Effector memory CD4-positive, alpha-beta T cell (primary cell): ENCODE data around the gene NINL.

Experiments used
- DNase-seq, 3 donors: peaks; one replicate each; pipeline ENCODE4 v3.0.0-alpha.2; 2020
- H3K27ac ChIP-seq: 2 replicates; pipeline ENCODE4 v1.7.0; 2013; ENCODE audit warnings: mild to moderate bottlenecking, low read length, moderate library complexity; ENCODE audit not compliant: insufficient read depth, poor library complexity, severe bottlenecking
- H3K27me3 ChIP-seq: replicated peaks from 2 replicates; pipeline ENCODE4 v1.7.0; 2013; ENCODE audit warnings: mild to moderate bottlenecking, low read length; ENCODE audit not compliant: insufficient read depth, control insufficient read depth, poor library complexity, severe bottlenecking
- H3K36me3 ChIP-seq: 2 replicates; pipeline ENCODE4 v1.7.0; 2013; ENCODE audit warnings: mild to moderate bottlenecking, low read length, moderate library complexity; ENCODE audit not compliant: control insufficient read depth, insufficient read depth
- H3K4me1 ChIP-seq: 2 replicates; pipeline ENCODE4 v1.7.0; 2013; ENCODE audit warnings: low read length, mild to moderate bottlenecking; ENCODE audit not compliant: control insufficient read depth, insufficient read depth, poor library complexity, severe bottlenecking
- H3K4me3 ChIP-seq: 2 replicates; pipeline ENCODE4 v1.7.0; 2013; ENCODE audit warnings: low read length, low read depth, mild to moderate bottlenecking; ENCODE audit not compliant: insufficient read depth, poor library complexity, severe bottlenecking
- H3K9me3 ChIP-seq: 2 replicates; pipeline ENCODE4 v1.7.0; 2013; ENCODE audit warnings: mild to moderate bottlenecking, low read length, moderate library complexity; ENCODE audit not compliant: control insufficient read depth

Gene NINL

GRCh38 chr20:25535762-25536161, 49.6 kb downstream of the NINL start:
- Histone ChIP-seq H3K36me3 (no peaks in the 10 kb centered on the region), H3K27me3 (no peaks in the 10 kb centered on the region), H3K4me3 (no peak overlapping the region), H3K4me1 (no peaks in the 10 kb centered on the region), H3K27ac (no peak overlapping the region), H3K9me3 (no peaks in the 10 kb centered on the region)
- no peak for DNase-seq

GRCh38 chr20:25534845-25535244, 50.5 kb downstream of the NINL start:
- Histone ChIP-seq H3K27ac (no peak overlapping the region), H3K27me3 (no peaks in the 10 kb centered on the region), H3K4me3 (no peak overlapping the region), H3K36me3 (no peaks in the 10 kb centered on the region), H3K4me1 (no peaks in the 10 kb centered on the region), H3K9me3 (no peaks in the 10 kb centered on the region)
- no peak for DNase-seq

GRCh38 chr20:25533920-25534700, 51.2 kb downstream of the NINL start:
- H3K27me3 ChIP-seq: no peaks in the 10 kb centered on the region
- H3K4me3 ChIP-seq: no peak overlapping the region
- no peaks in the 10 kb centered on the region for H3K36me3 ChIP-seq
- no peaks in the 10 kb centered on the region for H3K9me3 ChIP-seq
- DNase-seq: no peak
- H3K4me1 ChIP-seq: no peaks in the 10 kb centered on the region
- H3K27ac ChIP-seq: no peak overlapping the region

- Histone ChIP-seq H3K9me3 (no peaks in the 10 kb centered on the region), H3K4me3 (no peak overlapping the region), H3K4me1 (no peaks in the 10 kb centered on the region), H3K36me3 (no peaks in the 10 kb centered on the region), H3K27me3 (no peaks in the 10 kb centered on the region), H3K27ac (no peak overlapping the region)
- no peak for DNase-seq
Measured at GRCh38 chr20:25532971-25533391, 52.4 kb downstream of the NINL start.

GRCh38 chr20:25532015-25532751, 53.1 kb downstream of the NINL start:
- no peak for DNase-seq
- Histone ChIP-seq H3K4me1 (no peaks in the 10 kb centered on the region), H3K9me3 (no peaks in the 10 kb centered on the region), H3K27ac (no peak overlapping the region), H3K36me3 (no peaks in the 10 kb centered on the region), H3K4me3 (no peak overlapping the region), H3K27me3 (no peaks in the 10 kb centered on the region)

- Histone ChIP-seq H3K36me3 (no peaks in the 10 kb centered on the region), H3K4me1 (no peaks in the 10 kb centered on the region), H3K9me3 (no peaks in the 10 kb centered on the region), H3K27ac (no peak overlapping the region), H3K4me3 (no peak overlapping the region), H3K27me3 (no peaks in the 10 kb centered on the region)
- no peak for DNase-seq
Measured at GRCh38 chr20:25529295-25529951, 55.9 kb downstream of the NINL start.

GRCh38 chr20:25527949-25528348, 57.4 kb downstream of the NINL start:
- no peaks in the 10 kb centered on the region for H3K9me3 ChIP-seq
- no peaks in the 10 kb centered on the region for H3K27me3 ChIP-seq
- H3K27ac ChIP-seq: no peak overlapping the region
- H3K4me1 ChIP-seq: no peaks in the 10 kb centered on the region
- DNase-seq: no peak
- H3K36me3 ChIP-seq: no peaks in the 10 kb centered on the region
- H3K4me3 ChIP-seq: no peak overlapping the region

GRCh38 chr20:25526446-25526845, 58.9 kb downstream of the NINL start:
- no peak overlapping the region for H3K4me3 ChIP-seq

GRCh38 chr20:25525867-25526266, 59.5 kb downstream of the NINL start:
- H3K9me3 ChIP-seq: no peaks in the 10 kb centered on the region
- no peak overlapping the region for H3K4me3 ChIP-seq
- no peaks in the 10 kb centered on the region for H3K27me3 ChIP-seq
- no peaks in the 10 kb centered on the region for H3K4me1 ChIP-seq
- DNase-seq: no peak
- H3K27ac ChIP-seq: no peak overlapping the region
- H3K36me3 ChIP-seq: no peaks in the 10 kb centered on the region

More at GRCh38 chr20:25526446-25526845, 58.9 kb downstream of the NINL start:
- no peaks in the 10 kb centered on the region for H3K4me1 ChIP-seq
- H3K27me3 ChIP-seq: no peaks in the 10 kb centered on the region
- no peaks in the 10 kb centered on the region for H3K36me3 ChIP-seq
- H3K27ac ChIP-seq: no peak overlapping the region
- no peaks in the 10 kb centered on the region for H3K9me3 ChIP-seq
- no peak for DNase-seq

- Histone ChIP-seq H3K27ac (no peak overlapping the region), H3K36me3 (no peaks in the 10 kb centered on the region), H3K9me3 (no peaks in the 10 kb centered on the region), H3K27me3 (no peaks in the 10 kb centered on the region), H3K4me1 (no peaks in the 10 kb centered on the region), H3K4me3 (no peak overlapping the region)
- no peak for DNase-seq
Measured at GRCh38 chr20:25525295-25525694, 60.0 kb downstream of the NINL start.
